ENCODE measurements around the gene MAP3K21.

DNA sequence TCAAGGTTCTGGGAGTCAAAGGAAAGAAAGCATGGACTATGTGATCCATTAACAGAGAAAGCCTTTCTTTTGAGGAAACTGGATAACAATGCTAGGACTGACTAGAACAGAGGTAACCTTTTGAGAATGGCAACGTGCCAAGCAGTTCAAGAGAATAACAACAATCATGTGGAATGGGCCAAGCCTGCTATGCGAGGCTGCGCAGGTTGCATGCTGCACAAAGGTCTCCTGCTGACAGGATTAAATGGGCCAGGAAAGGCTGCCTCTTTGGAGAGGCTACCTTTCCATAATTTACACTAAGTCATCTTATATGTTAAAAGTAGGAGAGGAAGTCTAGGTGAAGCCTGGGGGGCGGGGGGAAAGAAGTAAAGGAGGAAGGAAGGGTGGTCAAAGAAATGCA, 37.8 kb upstream of the MAP3K21 start:
- TF ChIP-seq, protein P1, sequence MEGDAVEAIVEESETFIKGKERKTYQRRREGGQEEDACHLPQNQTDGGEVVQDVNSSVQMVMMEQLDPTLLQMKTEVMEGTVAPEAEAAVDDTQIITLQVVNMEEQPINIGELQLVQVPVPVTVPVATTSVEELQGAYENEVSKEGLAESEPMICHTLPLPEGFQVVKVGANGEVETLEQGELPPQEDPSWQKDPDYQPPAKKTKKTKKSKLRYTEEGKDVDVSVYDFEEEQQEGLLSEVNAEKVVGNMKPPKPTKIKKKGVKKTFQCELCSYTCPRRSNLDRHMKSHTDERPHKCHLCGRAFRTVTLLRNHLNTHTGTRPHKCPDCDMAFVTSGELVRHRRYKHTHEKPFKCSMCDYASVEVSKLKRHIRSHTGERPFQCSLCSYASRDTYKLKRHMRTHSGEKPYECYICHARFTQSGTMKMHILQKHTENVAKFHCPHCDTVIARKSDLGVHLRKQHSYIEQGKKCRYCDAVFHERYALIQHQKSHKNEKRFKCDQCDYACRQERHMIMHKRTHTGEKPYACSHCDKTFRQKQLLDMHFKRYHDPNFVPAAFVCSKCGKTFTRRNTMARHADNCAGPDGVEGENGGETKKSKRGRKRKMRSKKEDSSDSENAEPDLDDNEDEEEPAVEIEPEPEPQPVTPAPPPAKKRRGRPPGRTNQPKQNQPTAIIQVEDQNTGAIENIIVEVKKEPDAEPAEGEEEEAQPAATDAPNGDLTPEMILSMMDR (conservative IDR thresholded peaks at IDR 0.05) = no peak
- no peak for TF ChIP-seq EZH2 (IDR thresholded peaks at IDR 0.05; ENCODE audit: low read depth)

All from PC-9 (cell line).